ENCODE measurements around the gene CNOT3. TPM values are rescaled to one million over a fixed set of nuclear protein-coding genes. Genes with fewer than 3 reads are reported as not detected.

The CNOT3 gene
- total and polyA plus RNA-seq, 9 of the 15 experiments (the other 6 are each of a cell fraction or from before 2014, with no cell fraction given), result 0.27 to 60.4 (median 9.9) TPM

DNA sequence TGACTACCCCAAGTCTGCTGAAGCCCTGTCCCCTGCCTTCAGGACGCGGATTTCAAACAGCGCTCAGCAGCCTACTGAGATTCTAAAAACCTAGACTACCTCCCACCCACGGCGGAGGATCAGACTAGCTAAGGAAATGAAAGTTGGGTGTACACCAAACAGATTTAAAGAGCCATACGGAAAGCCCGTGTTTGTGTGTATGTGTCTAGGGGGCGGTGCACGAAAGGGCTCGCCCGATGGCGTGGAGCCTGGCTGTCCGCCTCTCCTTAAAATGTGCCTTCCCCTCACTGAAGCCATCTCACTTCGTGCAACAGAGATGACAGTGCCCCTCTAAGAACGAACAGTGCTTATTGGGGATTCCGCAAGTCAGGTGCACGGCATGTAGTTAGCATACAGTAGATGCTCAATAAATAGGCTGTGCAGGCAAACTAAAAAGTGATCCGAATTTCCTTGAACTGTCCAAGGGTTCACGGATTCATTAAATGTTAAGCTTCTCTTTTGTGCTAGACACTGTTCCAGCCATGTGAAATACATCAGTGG lies 21.3 kb downstream of the CNOT3 start (continued):
- TF ChIP-seq, protein P1, sequence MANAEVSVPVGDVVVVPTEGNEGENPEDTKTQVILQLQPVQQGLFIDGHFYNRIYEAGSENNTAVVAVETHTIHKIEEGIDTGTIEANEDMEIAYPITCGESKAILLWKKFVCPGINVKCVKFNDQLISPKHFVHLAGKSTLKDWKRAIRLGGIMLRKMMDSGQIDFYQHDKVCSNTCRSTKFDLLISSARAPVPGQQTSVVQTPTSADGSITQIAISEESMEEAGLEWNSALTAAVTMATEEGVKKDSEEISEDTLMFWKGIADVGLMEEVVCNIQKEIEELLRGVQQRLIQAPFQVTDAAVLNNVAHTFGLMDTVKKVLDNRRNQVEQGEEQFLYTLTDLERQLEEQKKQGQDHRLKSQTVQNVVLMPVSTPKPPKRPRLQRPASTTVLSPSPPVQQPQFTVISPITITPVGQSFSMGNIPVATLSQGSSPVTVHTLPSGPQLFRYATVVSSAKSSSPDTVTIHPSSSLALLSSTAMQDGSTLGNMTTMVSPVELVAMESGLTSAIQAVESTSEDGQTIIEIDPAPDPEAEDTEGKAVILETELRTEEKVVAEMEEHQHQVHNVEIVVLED (CRISPR knock-in tag; IDR thresholded peaks at IDR 0.05), result 0 out of 2 replicates have a peak, but pooled peaks have one; percentile 18
- TF ChIP-seq DPF2 (IDR thresholded peaks at IDR 0.05) (0 out of 2 replicates have a peak, but pooled peaks have one; percentile 38), KDM2B (CRISPR knock-in tag; IDR thresholded peaks at IDR 0.05) (0 out of 2 replicates have a peak, but pooled peaks have one; percentile 3), CAMTA2 (CRISPR knock-in tag; conservative IDR thresholded peaks at IDR 0.05) (no peak), MAFG (tag; conservative IDR thresholded peaks at IDR 0.05) (no peak), SUPT5H (IDR thresholded peaks at IDR 0.05) (0 out of 2 replicates have a peak, but pooled peaks have one; percentile 27), WHSC1 (IDR thresholded peaks at IDR 0.05; ENCODE audit: low read length) (no peak), ZHX1 (conservative IDR thresholded peaks at IDR 0.05; ENCODE audit: low read length) (no peak)
- TF ChIP-seq, protein P2, sequence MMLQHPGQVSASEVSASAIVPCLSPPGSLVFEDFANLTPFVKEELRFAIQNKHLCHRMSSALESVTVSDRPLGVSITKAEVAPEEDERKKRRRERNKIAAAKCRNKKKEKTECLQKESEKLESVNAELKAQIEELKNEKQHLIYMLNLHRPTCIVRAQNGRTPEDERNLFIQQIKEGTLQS (IDR thresholded peaks at IDR 0.05), result no peak
- TF ChIP-seq, protein P2 (CRISPR knock-in tag; conservative IDR thresholded peaks at IDR 0.05), result no peak
- TF ChIP-seq, protein P3, sequence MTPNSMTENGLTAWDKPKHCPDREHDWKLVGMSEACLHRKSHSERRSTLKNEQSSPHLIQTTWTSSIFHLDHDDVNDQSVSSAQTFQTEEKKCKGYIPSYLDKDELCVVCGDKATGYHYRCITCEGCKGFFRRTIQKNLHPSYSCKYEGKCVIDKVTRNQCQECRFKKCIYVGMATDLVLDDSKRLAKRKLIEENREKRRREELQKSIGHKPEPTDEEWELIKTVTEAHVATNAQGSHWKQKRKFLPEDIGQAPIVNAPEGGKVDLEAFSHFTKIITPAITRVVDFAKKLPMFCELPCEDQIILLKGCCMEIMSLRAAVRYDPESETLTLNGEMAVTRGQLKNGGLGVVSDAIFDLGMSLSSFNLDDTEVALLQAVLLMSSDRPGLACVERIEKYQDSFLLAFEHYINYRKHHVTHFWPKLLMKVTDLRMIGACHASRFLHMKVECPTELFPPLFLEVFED (CRISPR knock-in tag; conservative IDR thresholded peaks at IDR 0.05), result 0 out of 2 replicates have a peak, but pooled peaks have one; percentile 19

All from K562 (cell line).